MM.1S (cell line): Measurements from ENCODE around the gene TSPAN5.

Experiments
- DNase-seq: peaks from one replicate; pipeline ENCODE4 v3.0.0-alpha.2; 2015
- H2AFZ ChIP-seq: fragments of 300-600 bp; sonication (generic); 2 replicates; pipeline ENCODE4 v1.6.0; 2016; ENCODE audit warnings: antibody characterized with exemption, low read length
- H3F3A ChIP-seq: fragments of 300-600 bp; sonication (generic); 2 replicates; pipeline ENCODE4 v1.6.1; 2016; ENCODE audit warnings: mild to moderate bottlenecking, antibody characterized with exemption, low read length, moderate library complexity, mixed read lengths; ENCODE audit not compliant: insufficient read depth
- H3K27ac ChIP-seq: fragments of 300-600 bp; sonication (generic); 2 replicates; pipeline ENCODE4 v1.5.1; 2016; ENCODE audit warnings: mild to moderate bottlenecking, low read length
- H3K27me3 ChIP-seq: fragments of 300-600 bp; sonication (generic); replicated peaks from 2 replicates; pipeline ENCODE4 v1.6.0; 2016; ENCODE audit warnings: low read length; ENCODE audit not compliant: insufficient read depth
- H3K36me3 ChIP-seq: fragments of 300-600 bp; sonication (generic); replicated peaks from 2 replicates; pipeline ENCODE4 v1.6.1; 2016; ENCODE audit warnings: mild to moderate bottlenecking, low read length, mixed read lengths; ENCODE audit not compliant: insufficient read depth
- H3K4me1 ChIP-seq: fragments of 300-600 bp; sonication (generic); 2 replicates; pipeline ENCODE4 v1.6.1; 2016; ENCODE audit warnings: low read length, mixed read lengths
- H3K4me2 ChIP-seq: fragments of 300-600 bp; sonication (generic); 2 replicates; pipeline ENCODE4 v1.6.0; 2016; ENCODE audit warnings: low read depth, low read length
- H3K4me3 ChIP-seq: fragments of 300-600 bp; sonication (generic); 2 replicates; pipeline ENCODE4 v1.5.1; 2016; ENCODE audit warnings: low read length, mixed read lengths
- H3K79me2 ChIP-seq: fragments of 300-600 bp; sonication (generic); 2 replicates; pipeline ENCODE4 v1.6.1; 2016; ENCODE audit warnings: mixed run types, low read length, mixed read lengths
- H3K9ac ChIP-seq: fragments of 300-600 bp; sonication (generic); 2 replicates; pipeline ENCODE4 v1.6.1; 2016; ENCODE audit warnings: low read length, mixed read lengths
- H3K9me2 ChIP-seq: fragments of 300-600 bp; sonication (generic); replicated peaks from 2 replicates; pipeline ENCODE4 v1.6.1; 2016; ENCODE audit warnings: mild to moderate bottlenecking, low read length, mixed read lengths; ENCODE audit not compliant: insufficient read depth
- H3K9me3 ChIP-seq: fragments of 300-600 bp; sonication (generic); replicated peaks from 2 replicates; pipeline ENCODE4 v1.6.1; 2016; ENCODE audit warnings: mild to moderate bottlenecking, low read length, mixed read lengths; ENCODE audit not compliant: insufficient read depth
- H4K20me1 ChIP-seq: fragments of 300-600 bp; sonication (generic); 2 replicates; pipeline ENCODE4 v1.6.1; 2016; ENCODE audit warnings: mild to moderate bottlenecking, low read length, moderate library complexity, mixed read lengths; ENCODE audit not compliant: insufficient read depth
- EZH2 ChIP-seq: fragments of 300-600 bp; sonication (generic); optimal IDR thresholded peaks from 2 replicates; pipeline ENCODE3; 2017; ENCODE audit warnings: low read depth, mild to moderate bottlenecking, antibody characterized with exemption, low read length, mixed read lengths
- EZH2phosphoT487 ChIP-seq: fragments of 300-600 bp; sonication (generic); IDR thresholded peaks from 2 replicates; pipeline ENCODE4 v1.6.1; 2018; ENCODE audit warnings: antibody characterized with exemption, low read length
- TF ChIP-seq, protein P1 (sequence below): fragments of 300-600 bp; sonication (generic); IDR thresholded peaks from 2 replicates; pipeline ENCODE4 v1.5.1; 2016; ENCODE audit warnings: antibody characterized with exemption, low read length, mixed read lengths

The TSPAN5 gene

DNA sequence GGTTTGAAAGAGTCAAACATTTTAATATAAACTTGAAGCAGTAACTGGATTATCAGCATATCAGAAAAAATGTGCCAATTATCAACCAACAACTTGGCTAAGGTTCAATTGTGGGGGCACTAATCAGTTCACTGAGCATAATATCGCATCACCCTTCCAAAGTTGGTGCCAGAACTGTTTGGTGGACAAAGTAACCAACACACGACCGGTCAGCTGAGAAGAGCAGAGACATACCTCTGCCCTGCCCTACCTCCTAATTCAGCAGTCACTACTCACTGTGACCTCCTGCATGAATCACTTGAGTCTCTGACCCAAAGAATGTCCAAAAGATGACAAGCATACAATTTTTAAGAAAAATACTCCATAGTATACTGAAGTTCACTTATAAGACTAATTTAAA lies 53.2 kb downstream of the TSPAN5 start:
- Histone ChIP-seq H3K27ac (no peak overlapping the region), H3K79me2 (no peaks in the 10 kb centered on the region), H3K9me2 (no peaks in the 10 kb centered on the region), H3K4me1 (no peaks in the 10 kb centered on the region), H3K9me3 (no peaks in the 10 kb centered on the region), H2AFZ (no peak overlapping the region), H3K27me3 (no peaks in the 10 kb centered on the region), H3F3A (no peaks in the 10 kb centered on the region), H3K9ac (no peak overlapping the region), H3K36me3 (no peaks in the 10 kb centered on the region), H3K4me2 (no peak overlapping the region), H3K4me3 (no peak overlapping the region), H4K20me1 (no peaks in the 10 kb centered on the region)
- TF ChIP-seq, protein P1, sequence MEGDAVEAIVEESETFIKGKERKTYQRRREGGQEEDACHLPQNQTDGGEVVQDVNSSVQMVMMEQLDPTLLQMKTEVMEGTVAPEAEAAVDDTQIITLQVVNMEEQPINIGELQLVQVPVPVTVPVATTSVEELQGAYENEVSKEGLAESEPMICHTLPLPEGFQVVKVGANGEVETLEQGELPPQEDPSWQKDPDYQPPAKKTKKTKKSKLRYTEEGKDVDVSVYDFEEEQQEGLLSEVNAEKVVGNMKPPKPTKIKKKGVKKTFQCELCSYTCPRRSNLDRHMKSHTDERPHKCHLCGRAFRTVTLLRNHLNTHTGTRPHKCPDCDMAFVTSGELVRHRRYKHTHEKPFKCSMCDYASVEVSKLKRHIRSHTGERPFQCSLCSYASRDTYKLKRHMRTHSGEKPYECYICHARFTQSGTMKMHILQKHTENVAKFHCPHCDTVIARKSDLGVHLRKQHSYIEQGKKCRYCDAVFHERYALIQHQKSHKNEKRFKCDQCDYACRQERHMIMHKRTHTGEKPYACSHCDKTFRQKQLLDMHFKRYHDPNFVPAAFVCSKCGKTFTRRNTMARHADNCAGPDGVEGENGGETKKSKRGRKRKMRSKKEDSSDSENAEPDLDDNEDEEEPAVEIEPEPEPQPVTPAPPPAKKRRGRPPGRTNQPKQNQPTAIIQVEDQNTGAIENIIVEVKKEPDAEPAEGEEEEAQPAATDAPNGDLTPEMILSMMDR, result no peak
- no peak for TF ChIP-seq EZH2
- no peak for TF ChIP-seq EZH2phosphoT487
- DNase-seq, result no peak

DNA sequence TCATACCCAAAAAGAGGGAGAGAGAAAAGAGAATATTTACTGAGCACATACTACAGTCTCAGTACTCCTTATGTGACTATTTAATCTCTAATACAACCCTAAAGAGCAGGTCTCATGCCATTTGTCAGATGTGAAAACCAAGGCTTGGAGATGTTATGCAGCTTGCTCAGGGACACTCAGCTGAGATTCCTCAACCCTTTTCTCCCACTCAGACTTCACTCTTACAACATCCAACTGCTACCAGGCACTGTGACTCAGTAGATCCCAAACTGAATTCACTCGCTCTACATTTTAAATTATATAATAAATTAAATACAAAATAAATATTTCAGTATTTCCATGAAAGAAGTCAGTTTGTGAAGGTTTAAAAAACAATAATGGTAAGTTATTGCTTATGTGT lies 53.7 kb downstream of the TSPAN5 start:
- H3K4me2 ChIP-seq, result no peak overlapping the region
- TF ChIP-seq EZH2, result no peak
- no peak for TF ChIP-seq EZH2phosphoT487
- TF ChIP-seq, protein P1, result no peak
- no peaks in the 10 kb centered on the region for H3K9me2 ChIP-seq
- H3K4me3 ChIP-seq, result no peak overlapping the region
- no peak overlapping the region for H3K9ac ChIP-seq
- no peaks in the 10 kb centered on the region for H3K36me3 ChIP-seq
- H3K4me1 ChIP-seq, result no peaks in the 10 kb centered on the region
- H2AFZ ChIP-seq, result no peak overlapping the region
- no peaks in the 10 kb centered on the region for H3K79me2 ChIP-seq
- DNase-seq, result no peak
- no peaks in the 10 kb centered on the region for H3F3A ChIP-seq
- no peak overlapping the region for H3K27ac ChIP-seq
- H3K9me3 ChIP-seq, result no peaks in the 10 kb centered on the region
- no peaks in the 10 kb centered on the region for H3K27me3 ChIP-seq
- no peaks in the 10 kb centered on the region for H4K20me1 ChIP-seq

DNA sequence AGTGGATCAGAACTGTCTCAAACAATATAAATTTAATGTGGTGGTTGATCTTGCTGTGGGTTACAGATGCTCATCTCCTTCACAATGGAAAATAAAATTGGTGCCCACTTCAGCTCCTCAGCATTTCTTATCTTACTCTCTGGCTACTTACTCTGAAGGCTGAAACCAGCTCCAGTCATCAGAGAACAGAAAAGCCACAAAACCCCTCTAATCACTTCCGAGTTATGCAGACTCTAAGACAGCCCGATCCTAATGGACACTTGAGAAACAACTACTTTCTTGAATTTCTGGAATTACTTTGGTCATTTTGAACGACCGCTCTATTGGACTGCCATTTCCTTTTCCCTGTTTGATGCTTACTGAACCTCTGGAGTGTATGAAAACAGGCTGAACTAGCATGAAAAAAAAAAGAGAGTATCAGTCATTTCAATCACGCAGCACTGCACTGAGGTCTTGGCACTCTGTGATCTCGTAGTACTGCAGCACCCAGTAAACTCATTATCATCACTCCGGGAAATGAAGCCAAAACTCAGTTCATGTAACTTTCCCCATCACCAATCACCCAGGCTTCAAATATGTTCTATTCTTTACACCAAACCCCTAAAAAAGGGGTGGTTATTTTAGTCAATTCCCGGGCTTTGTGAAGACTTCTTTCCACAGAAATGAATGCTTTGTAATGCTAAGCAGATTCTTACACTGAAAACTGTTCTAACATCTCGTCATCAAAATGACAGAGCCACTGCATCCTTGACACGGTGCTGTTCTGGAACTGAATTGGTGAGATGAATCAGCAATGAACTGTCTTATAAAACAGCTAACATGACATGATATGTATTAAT lies 54.5 kb downstream of the TSPAN5 start:
- Histone ChIP-seq H3K4me1 (no peaks in the 10 kb centered on the region), H3K4me2 (no peak overlapping the region), H3K79me2 (no peaks in the 10 kb centered on the region), H3K36me3 (no peaks in the 10 kb centered on the region), H3K27ac (no peak overlapping the region), H4K20me1 (no peaks in the 10 kb centered on the region), H3K9me3 (no peaks in the 10 kb centered on the region), H3K9me2 (no peaks in the 10 kb centered on the region), H3F3A (no peaks in the 10 kb centered on the region), H3K9ac (no peak overlapping the region), H3K4me3 (no peak overlapping the region), H3K27me3 (no peaks in the 10 kb centered on the region), H2AFZ (no peak overlapping the region)
- TF ChIP-seq EZH2phosphoT487, result no peak
- no peak for TF ChIP-seq EZH2
- TF ChIP-seq, protein P1, result no peak
- no peak for DNase-seq
